ENCODE measurements around the gene ACAP2.

The ACAP2 gene

GRCh38 chr3:195249858-195250464 lies 192.9 kb downstream of the ACAP2 start:
- Mint-ChIP-seq H3K27ac (no peak overlapping the region), H3K27me3 (no peaks in the 10 kb centered on the region), H3K4me3 (no peak overlapping the region), H3K36me3 (ENCODE audit: low read depth) (peaks cover 16% of the 10 kb centered on the region), H3K4me1 (ENCODE audit: low read depth) (peaks cover 38% of the 10 kb centered on the region), H3K9me3 (no peaks in the 10 kb centered on the region)
- DNase-seq, result peak; percentile 22

- Mint-ChIP-seq H3K9me3 (no peaks in the 10 kb centered on the region), H3K36me3 (ENCODE audit: low read depth) (peaks cover 16% of the 10 kb centered on the region), H3K27ac (no peak overlapping the region), H3K4me3 (no peak overlapping the region), H3K27me3 (no peaks in the 10 kb centered on the region), H3K4me1 (ENCODE audit: low read depth) (peaks cover 38% of the 10 kb centered on the region)
- peak; percentile 22 for DNase-seq
Observed at GRCh38 chr3:195249057-195249770, 193.6 kb downstream of the ACAP2 start.

- H3K27ac Mint-ChIP-seq, result no peak overlapping the region
- DNase-seq, result no peak
Observed at GRCh38 chr3:195248281-195248680, 194.5 kb downstream of the ACAP2 start.

GRCh38 chr3:195247863-195248189 lies 195.0 kb downstream of the ACAP2 start:
- Mint-ChIP-seq H3K9me3 (no peaks in the 10 kb centered on the region), H3K4me3 (no peak overlapping the region), H3K36me3 (ENCODE audit: low read depth) (peaks cover 16% of the 10 kb centered on the region), H3K4me1 (ENCODE audit: low read depth) (peaks cover 37% of the 10 kb centered on the region), H3K27ac (no peak overlapping the region), H3K27me3 (no peaks in the 10 kb centered on the region)
- peak; percentile 31 for DNase-seq

More at GRCh38 chr3:195248281-195248680, 194.5 kb downstream of the ACAP2 start:
- Mint-ChIP-seq H3K36me3 (ENCODE audit: low read depth) (peaks cover 16% of the 10 kb centered on the region), H3K27me3 (no peaks in the 10 kb centered on the region), H3K9me3 (no peaks in the 10 kb centered on the region), H3K4me3 (no peak overlapping the region), H3K4me1 (ENCODE audit: low read depth) (peaks cover 40% of the 10 kb centered on the region)

GRCh38 chr3:195247086-195247862 lies 195.5 kb downstream of the ACAP2 start:
- Mint-ChIP-seq H3K27me3 (no peaks in the 10 kb centered on the region), H3K36me3 (ENCODE audit: low read depth) (peaks cover 16% of the 10 kb centered on the region), H3K9me3 (no peaks in the 10 kb centered on the region), H3K4me1 (ENCODE audit: low read depth) (peaks cover 31% of the 10 kb centered on the region), H3K4me3 (no peak overlapping the region), H3K27ac (no peak overlapping the region)
- DNase-seq, result no peak

- Mint-ChIP-seq H3K36me3 (ENCODE audit: low read depth) (peaks cover 16% of the 10 kb centered on the region), H3K4me3 (no peak overlapping the region), H3K4me1 (ENCODE audit: low read depth) (peaks cover 26% of the 10 kb centered on the region), H3K27me3 (no peaks in the 10 kb centered on the region), H3K27ac (no peak overlapping the region), H3K9me3 (no peaks in the 10 kb centered on the region)
- no peak for DNase-seq
Observed at GRCh38 chr3:195246581-195246995, 196.2 kb downstream of the ACAP2 start.

GRCh38 chr3:195245531-195245951 lies 197.3 kb downstream of the ACAP2 start:
- DNase-seq, result peak; percentile 19
- no peak overlapping the region for H3K4me3 Mint-ChIP-seq
- peaks cover 16% of the 10 kb centered on the region for H3K4me1 Mint-ChIP-seq (ENCODE audit: low read depth)
- no peak overlapping the region for H3K27ac Mint-ChIP-seq
- H3K27me3 Mint-ChIP-seq, result no peaks in the 10 kb centered on the region
- no peaks in the 10 kb centered on the region for H3K9me3 Mint-ChIP-seq
- H3K36me3 Mint-ChIP-seq (ENCODE audit: low read depth), result peaks cover 16% of the 10 kb centered on the region

- H3K4me1 Mint-ChIP-seq (ENCODE audit: low read depth), result peaks cover 2% of the 10 kb centered on the region
- DNase-seq, result peak; percentile 18
- no peak overlapping the region for H3K27ac Mint-ChIP-seq
- H3K36me3 Mint-ChIP-seq (ENCODE audit: low read depth), result peaks cover 16% of the 10 kb centered on the region
- no peak overlapping the region for H3K4me3 Mint-ChIP-seq
- no peaks in the 10 kb centered on the region for H3K9me3 Mint-ChIP-seq
- H3K27me3 Mint-ChIP-seq, result no peaks in the 10 kb centered on the region
Observed at GRCh38 chr3:195241592-195242355, 201.0 kb downstream of the ACAP2 start.

GRCh38 chr3:195240939-195241338 lies 201.9 kb downstream of the ACAP2 start:
- Mint-ChIP-seq H3K4me3 (no peak overlapping the region), H3K36me3 (ENCODE audit: low read depth) (peaks cover 14% of the 10 kb centered on the region), H3K4me1 (ENCODE audit: low read depth) (peaks cover 2% of the 10 kb centered on the region), H3K9me3 (no peaks in the 10 kb centered on the region), H3K27ac (no peak overlapping the region), H3K27me3 (no peaks in the 10 kb centered on the region)
- DNase-seq, result peak; percentile 16

- H3K27ac Mint-ChIP-seq, result no peak overlapping the region
- peaks cover 8% of the 10 kb centered on the region for H3K36me3 Mint-ChIP-seq (ENCODE audit: low read depth)
- H3K4me3 Mint-ChIP-seq, result no peak overlapping the region
- H3K4me1 Mint-ChIP-seq (ENCODE audit: low read depth), result peaks cover 2% of the 10 kb centered on the region
- no peaks in the 10 kb centered on the region for H3K27me3 Mint-ChIP-seq
- DNase-seq, result peak; percentile 16
- no peaks in the 10 kb centered on the region for H3K9me3 Mint-ChIP-seq
Observed at GRCh38 chr3:195240171-195240701, 202.6 kb downstream of the ACAP2 start.

GRCh38 chr3:195239121-195239520 lies 203.7 kb downstream of the ACAP2 start:
- no peak for DNase-seq
- no peak overlapping the region for H3K27ac Mint-ChIP-seq
- no peak overlapping the region for H3K4me3 Mint-ChIP-seq
- H3K4me1 Mint-ChIP-seq (ENCODE audit: low read depth), result peaks cover 2% of the 10 kb centered on the region
- no peaks in the 10 kb centered on the region for H3K9me3 Mint-ChIP-seq
- peaks cover 8% of the 10 kb centered on the region for H3K36me3 Mint-ChIP-seq (ENCODE audit: low read depth)
- H3K27me3 Mint-ChIP-seq, result no peaks in the 10 kb centered on the region

GRCh38 chr3:195238586-195239118 lies 204.2 kb downstream of the ACAP2 start:
- peak; percentile 21 for DNase-seq
- Mint-ChIP-seq H3K9me3 (no peaks in the 10 kb centered on the region), H3K27ac (no peak overlapping the region), H3K4me3 (no peak overlapping the region), H3K4me1 (ENCODE audit: low read depth) (no peaks in the 10 kb centered on the region), H3K27me3 (no peaks in the 10 kb centered on the region), H3K36me3 (ENCODE audit: low read depth) (peaks cover 8% of the 10 kb centered on the region)

GRCh38 chr3:195238081-195238571 lies 204.7 kb downstream of the ACAP2 start:
- peaks cover 2% of the 10 kb centered on the region for H3K9me3 Mint-ChIP-seq
- DNase-seq, result peak; percentile 5
- H3K36me3 Mint-ChIP-seq (ENCODE audit: low read depth), result peaks cover 8% of the 10 kb centered on the region
- H3K27me3 Mint-ChIP-seq, result no peaks in the 10 kb centered on the region
- H3K4me3 Mint-ChIP-seq, result no peak overlapping the region
- no peak overlapping the region for H3K27ac Mint-ChIP-seq
- H3K4me1 Mint-ChIP-seq (ENCODE audit: low read depth), result no peaks in the 10 kb centered on the region
